Dermis microvascular lymphatic vessel endothelial cell (primary cell): ENCODE results near the gene ATPAF1. TPM values are rescaled to one million over a fixed set of nuclear protein-coding genes. Genes with fewer than 3 reads are reported as not detected.
A peak's percentile ranks its signal among the peaks of the same experiment; 100 is the strongest.

Experiments used
- DNase-seq, 2 donors: peaks; one replicate each; pipeline versions ENCODE4 v3.0.0 to v3.0.0-alpha.2; 2010; ENCODE audit warnings: low read depth in 2 of 2
- total RNA-seq: library from RNA; depleted of rRNA; stranded (reverse); fragments of >200 nt; gene quantifications from 2 replicates; pipeline ENCODE4 v1.2.1, GENCODE V29; 2014

ATPAF1 gene
- total RNA-seq, 1 donor from 2014 or later, result 25.0 TPM

DNA sequence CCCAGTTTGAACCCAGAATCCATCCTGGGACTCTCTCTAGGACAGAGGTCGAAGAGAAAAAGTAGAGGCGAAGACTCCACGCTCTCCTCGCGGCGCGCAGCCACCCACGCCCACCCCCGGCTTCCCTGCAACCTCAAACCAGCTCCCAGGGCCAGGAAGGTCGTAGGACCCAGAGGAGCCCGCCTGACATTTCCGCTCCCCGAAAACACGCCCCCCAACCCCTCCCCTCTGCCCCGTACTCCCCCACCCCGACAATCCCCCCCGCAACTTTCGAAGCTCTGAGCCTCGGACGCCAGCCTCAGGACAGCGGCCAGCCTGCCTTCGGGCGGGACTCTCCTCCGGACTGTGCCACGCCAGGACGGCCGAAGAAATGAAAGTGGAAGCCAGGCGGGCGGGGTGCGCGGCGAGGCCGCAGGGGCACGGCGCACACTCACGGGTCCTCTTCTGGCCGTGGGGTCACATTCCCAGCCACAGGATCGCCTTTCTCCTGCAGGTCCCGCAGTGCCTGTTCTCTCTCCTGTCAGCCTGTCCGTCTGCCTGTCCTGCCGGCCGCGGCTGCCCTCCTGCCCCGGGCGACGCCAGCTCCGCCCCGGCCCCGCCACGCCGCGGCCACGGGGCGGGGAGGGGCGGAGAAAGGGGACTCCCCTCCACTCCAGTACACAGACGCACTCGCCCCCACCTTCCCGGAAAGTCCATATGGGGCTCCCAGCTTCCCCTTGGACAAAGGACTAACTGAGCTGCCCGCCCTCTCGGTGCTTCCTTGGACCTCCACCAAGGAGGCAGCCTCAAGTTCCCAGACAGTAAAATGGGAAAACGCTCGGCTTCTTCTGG is 51.7 kb downstream of the ATPAF1 start, which contains the start of gene MOB3C:
TSS of gene MOB3C (minus strand) at position 535 of the 831 bp plus-strand sequence. CDS start 3,490 bp downstream, outside the sequence.
- peak; percentile 47 to 82 for DNase-seq

DNA sequence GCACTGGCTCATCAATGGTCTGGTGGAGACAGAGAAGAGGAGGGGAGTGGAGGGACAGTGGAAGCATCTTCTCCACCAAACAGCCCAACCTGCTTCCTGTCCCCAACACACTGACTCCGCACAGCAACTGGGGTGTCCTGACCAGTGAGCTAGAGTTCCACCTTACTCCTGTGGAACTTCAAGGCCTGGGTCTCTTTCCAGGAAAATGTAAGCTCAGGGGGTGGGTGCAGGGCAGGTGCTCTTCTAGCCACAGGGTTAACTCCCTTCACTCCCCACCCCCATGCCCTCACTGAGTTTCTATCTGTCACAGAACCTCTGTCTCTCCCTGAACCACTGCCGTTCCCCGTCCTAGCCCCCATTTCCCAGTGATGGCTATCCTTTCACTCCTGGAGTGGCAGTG is 52.4 kb downstream of the ATPAF1 start:
- no peak for DNase-seq

DNA sequence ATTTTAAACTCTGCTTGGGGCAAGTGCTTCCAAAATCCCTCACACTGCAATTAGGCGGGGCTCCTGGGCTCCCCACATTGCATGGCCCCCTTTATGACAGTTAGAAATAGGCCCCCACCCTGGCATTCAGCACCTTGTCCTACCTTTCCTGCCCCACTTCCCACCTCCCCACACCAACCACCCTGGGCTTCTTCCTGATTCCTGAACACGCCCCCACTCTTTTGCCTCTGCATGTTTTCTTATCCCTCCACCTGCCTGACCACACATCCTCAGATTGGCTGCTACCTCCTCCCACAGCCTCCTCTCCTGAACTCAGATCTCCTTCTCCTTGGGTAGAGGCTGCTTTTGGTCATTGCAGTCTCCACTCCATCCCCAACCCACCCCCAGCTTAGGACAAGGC is 53.1 kb downstream of the ATPAF1 start:
- no peak for DNase-seq

DNA sequence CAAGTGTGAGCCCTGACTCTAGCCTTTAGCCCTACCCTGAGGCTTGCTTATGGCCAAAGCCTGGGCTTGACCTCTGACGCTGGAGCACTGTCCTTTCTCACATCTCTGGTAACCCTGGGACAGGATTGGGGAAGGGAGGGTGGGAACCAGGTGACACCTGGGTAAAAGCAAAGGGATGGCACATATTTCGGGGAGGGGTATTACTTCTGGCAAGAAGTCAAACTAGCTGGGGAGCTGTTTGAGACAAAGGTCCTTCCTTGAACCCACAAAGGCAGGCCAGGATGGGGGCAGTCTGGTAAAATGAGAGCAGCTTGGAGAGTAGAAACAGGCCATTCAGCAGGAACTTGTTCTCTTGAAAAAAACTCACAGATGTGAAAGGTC is 53.6 kb downstream of the ATPAF1 start:
- DNase-seq, result no peak

DNA sequence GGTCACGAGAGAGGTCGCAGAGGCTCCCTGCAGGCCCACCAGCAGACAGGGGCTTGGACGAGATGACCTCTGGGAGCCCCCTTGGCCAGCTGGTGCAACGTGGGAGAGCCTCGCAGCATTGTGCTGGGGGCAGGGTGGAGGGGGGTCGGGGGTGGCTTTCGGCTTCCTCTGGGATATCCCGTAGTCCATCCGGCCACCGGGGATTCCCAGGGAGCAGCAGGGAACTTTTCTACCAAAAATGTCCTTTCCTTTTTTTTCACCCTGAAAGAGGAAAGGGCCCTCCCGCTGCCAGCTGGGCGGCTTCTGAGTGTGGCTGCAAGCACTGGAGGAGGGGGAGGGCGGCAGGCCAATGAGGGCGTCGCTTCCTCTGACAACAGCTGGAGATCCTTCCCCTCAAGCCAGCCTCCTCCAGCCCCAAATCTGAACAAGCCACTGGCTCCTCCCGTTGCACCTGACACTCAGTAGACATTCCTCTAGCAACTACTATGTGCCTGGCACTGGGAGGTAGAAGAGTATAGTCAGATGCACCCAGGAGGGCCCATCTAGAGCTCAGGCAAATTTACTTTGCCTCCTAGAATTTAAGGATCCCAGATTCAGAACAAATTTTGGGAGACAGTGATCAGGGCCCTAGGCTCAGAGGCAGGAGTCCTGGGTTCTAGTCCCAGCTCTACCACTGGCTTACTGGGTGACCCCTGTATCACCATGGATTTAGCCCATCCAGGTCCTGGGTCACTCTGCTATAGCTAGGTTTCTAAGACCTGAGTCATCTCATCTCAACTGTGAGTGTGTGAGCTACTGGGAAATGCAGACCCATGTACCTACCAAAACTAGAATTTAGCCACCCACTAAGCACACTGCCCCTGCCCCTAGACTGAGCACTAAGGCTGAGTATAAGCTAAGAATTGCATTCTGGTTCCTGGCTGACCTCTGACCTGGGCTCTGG is 54.2 kb downstream of the ATPAF1 start:
- peak; percentile 25 to 49 for DNase-seq

DNA sequence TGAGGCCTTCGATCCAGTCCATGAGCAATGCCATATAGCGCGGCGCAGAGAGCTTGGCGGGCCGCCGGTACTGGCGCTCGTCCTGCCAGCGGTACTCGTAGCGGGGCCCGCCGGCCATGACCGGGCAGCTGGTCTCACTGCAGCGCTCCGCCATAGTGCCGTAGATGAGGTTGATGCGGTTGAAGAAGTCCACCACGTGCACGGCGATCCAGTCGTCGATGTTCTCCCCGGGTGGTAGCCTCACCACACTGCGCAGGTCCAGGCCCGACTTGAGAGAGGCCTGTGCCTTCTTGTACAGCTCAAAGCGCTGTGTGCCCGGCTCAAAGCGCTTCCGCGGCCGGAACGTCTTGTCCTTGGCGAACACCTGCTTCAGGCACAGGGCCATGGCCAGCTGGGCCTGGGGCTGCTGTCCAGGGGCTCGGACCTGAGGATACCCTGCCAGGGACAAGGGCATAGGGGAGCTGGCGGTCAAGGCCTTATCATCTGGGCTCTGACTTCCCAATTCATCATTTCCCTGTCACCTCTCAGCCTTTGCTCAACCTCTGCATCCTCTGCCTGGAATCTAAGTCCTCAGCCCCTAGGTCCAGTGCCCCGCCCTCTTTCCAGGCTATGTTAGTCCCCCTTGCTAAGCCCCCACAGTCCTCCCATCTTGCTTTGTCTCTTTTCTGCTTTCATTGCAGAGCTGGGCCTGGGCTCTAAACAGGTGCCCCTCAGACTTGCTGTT is 55.1 kb downstream of the ATPAF1 start:
- DNase-seq, result no peak

DNA sequence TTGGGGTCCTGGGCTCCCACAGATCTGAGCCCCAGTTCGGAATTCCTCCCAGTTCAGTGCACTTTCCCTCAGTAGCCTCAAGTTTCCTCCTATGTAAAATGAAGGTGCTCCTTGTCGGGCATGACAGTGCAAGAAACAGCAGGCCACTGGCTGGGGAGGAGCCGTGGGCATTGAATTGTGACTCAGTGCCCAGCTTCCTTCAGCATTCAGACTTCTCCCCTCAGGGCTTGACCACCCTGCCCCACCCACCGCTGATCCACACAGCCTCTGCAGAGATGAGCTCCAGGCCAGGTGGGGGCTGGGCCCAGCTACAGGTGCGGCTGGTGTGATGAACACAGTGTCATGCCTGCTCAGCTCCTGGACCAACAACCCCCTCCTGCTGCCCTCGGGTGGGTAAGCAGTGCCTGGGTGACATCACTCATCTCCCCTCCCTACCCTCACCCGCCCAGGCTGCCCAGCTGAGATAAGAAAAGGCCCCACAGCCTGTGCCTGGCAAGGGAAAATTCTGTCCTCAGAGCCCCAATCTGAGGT is 56.4 kb downstream of the ATPAF1 start:
- DNase-seq, result no peak

DNA sequence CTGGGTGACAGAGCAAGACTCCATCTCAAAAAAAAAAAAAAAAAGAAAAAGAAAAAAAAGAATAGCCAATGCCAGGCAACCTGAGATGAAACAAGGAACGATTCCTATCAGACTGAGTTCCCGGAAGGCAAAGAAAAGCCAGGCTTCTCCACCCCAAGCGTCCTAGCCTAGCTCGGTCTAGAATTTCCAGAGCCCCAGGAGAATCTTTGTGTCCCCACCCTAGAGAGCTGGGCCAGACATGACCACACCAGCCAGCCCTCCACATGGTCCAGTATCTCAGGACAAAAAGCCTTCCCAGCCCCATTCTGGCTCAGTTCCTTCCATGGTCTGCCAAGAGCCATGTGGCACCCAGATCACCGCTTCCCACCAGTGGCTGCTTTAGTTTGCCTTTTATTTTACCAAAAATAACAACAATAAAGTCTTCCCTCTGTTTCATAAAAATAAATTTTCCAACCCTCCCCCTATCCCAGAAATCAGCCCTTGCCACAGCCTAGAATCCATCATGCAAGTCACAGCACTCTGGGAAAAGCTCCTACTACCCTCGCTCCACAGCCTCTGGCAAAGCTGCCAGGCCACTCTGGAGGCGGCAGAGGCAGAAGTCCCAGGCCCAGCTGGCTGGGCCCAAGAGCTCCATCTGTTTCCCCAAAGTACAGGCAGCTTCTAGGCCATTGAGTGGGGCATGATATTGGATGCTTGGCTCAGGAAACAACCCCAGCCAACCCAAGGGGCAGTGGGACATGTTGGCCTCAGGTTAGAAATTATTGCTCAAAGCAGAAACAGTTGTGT is 60.6 kb downstream of the ATPAF1 start:
- no peak for DNase-seq

DNA sequence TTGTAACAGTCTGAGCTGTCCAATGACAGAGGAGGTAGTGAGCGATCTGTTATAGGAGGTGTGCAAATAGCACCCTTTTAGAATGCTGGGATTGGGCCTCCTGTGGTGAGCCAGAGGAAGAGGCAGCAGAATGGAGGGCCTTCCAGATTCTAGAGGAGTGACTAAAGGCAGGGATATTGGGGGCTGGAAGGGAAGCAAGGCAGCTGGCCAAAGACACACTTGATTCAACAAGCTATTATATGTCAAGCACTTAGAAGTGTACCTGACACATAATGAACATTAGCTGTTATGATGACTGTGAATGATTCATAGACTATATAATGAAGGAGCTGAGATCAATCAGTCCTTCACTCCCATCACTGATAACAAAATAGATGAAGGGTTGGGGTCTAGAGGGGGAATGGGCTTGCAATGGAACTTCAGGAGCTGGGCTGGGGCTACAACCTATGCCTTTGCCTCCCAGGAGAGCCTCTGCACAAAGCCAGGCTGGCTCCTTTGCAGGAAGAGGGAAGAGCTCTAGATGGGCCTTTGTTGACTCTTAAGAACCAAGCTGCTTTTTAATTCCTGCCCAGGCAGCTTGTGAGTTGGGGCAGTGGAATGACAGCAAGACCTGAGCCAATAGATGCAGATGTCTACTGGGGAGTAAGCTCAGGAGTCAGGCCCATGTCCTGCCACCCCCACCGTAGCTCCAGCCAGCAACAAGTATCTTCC is 61.8 kb downstream of the ATPAF1 start:
- DNase-seq, result no peak

DNA sequence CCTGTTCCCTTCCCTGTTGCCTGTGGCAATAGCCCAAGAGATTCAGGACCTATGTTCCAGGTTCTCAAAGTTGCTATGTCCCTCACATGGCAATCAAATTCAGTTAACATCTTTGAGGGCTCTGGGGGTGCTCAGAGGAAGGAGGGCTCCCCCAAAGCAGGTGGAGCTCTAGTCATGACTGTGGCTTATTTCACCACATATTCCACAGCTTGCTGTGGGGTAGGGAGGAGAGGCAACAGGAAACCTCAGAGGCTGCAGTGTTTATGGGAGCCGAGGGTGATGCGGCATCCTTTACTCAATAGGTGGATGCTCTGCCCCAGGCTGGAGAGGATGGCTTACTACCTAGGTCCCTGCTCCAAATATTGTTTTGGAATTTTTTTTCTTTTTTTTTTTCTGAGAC is 62.9 kb downstream of the ATPAF1 start:
- DNase-seq, result no peak

DNA sequence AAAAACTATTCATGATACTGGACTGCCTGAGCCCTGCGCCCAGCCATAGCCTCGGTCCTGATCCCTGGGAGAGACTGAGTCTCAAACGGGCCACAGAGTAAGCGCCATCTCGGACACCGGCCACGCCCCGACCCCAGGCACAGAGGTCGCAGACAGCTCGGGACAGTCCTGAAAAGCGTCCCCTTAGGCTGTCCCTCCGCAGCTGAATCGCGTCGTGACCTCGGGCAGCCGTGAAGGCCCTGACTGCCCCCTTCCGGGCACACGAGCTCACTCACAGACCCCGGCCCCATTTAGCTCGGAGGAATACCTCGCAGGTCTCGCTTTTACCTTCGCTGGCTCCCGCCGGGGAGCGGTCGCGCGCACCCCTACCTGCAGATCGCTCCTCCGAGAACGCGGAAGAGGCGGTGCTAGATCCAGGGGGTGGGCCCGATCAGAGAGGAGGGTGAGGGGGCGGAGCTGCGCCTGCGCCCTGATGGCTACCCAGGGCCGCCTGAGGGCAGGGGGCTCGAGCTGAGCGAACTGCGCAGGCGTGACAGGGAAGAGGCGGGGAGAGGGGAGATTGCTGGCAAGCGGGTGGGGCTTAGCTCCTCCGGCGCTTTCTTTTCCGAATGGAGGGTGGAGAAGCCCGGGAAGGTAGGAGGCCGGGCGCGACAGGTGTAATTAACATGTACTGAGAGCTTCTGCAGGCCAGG is 64.2 kb downstream of the ATPAF1 start, which contains the start of gene MKNK1:
TSS of gene MKNK1 (minus strand) at position 411 of the 692 bp plus-strand sequence. CDS start 20,941 bp downstream, outside the sequence.
- DNase-seq, result peak; percentile 86 to 95

DNA sequence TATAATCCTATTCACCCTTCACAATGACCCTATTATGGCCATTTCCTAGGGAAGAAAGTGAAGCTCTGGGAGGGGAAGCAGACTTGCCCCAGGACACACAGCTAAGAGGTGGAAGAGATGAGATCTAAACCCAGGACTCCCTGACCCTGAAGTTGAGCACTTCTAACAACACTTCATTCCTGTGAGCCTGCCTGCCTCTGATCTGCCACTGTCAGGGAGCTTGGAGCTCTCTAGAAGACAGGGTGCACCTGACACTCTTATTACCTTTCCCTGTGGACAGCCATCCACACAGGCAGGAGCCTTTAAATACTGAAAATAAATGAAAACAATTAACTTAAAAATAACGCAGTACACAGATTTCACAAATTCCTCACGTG is 64.7 kb downstream of the ATPAF1 start:
- DNase-seq, result no peak

DNA sequence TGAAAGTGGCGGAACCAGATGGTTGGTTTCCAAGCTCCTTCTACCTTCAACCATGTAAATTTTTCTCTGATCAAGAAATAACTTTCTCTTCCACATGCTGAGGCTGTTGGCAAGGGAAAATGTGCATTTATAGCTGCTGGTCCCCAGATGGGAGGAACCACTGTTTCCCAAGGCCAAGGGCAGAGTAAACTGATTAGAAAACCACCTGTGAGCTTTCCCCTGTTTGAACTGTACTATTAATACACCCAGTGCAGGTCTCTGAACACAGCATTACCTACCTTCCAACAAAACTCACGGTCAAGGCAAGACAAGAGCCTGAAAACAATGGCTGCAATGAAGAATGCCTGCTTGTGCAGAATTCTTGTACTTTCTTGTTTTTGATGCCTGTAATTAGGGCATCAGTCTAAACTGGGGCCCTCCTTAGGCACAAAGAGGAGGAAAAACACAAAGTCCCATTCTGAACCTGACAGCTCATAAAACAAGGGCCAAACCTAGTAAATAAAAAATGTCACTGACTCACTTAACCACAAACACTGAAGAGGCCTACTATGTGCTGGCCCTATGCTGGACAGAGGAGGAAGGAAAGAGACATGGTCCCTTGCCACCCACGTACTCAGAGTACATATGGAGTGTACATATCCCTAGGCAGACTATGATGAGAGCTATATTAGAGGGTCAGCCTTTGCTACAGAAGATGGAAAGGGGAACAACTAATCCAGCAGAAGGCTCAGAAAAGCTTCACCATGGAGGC is 66.7 kb downstream of the ATPAF1 start:
- DNase-seq, result no peak

DNA sequence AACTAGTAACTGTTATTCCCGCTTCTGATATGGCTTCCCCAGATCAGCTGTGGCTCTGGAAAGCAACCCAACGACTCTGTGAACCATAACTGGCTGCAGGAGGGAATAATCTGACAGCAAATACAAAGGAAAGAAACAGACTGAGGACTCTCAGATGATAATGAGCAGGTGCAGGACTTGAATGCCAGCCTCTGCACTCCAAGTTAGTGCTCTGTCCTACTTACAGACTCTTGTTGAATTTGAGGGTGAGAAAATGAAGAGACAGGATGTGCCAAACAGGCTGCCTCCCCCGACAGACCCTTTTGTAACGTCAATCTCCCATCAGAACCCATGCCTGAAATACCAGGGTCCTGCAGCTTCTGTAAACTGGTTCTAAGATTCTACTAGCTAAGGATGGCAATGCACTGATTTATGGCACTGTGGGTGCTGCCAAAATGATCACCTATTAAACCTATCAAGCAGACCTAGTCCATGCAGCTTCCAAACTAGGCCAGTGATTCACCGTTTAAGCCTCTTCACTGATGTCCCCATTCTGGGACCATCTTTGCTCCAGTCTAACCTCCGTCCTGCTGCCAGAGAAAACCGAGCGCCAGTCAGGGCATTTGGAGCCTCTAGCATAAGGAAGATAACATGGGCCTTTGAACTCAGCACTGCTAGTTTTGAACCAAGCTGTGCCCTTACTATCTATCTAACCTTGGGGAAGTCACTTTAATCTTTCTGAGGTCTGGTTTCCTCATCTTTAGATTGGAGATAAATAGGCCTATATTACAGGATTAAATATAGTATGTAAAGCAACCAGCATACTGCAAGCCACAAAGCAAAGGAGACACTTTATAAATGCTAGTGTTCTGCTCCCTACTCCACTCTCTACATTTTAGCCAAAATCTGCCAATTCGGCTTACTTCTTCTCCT is 68.8 kb downstream of the ATPAF1 start:
- DNase-seq, result no peak

DNA sequence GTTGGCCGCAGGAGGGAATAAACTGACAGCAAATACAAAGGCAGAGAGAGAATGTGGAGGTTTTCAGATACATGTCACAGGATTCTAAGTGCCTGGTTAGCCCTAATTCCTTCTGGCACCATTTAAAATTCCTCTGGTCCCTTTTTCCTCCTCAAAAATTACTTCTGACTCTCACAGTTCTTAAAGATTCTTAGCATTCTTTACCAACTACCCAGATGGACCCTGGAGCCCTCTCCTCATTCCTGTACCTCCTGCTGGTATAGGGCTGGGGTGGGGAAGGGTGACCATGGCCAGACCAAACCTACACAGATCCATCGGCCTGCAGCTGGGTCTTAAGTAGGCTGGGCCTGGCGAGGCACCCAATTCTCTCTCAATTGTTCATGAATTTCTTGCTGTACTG is 71.3 kb downstream of the ATPAF1 start:
- no peak for DNase-seq

DNA sequence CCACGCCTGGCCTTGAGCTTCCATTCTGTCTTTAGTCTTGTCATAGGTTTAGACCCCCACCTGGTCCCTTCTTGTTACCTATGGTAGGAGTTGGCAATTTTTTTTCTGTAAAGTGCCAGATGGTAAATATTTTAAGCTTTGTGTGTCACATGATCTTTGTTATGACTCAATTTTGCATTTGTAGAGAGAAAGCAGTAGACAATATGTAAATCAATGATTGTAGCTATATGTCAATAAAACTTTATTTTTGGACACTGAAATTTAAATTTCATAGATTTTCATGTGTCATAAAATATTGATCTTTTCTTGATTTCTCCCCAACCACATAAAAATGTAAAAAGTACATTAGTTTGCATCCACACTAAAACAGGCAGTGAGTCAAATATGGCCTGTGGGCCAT is 72.1 kb downstream of the ATPAF1 start:
- DNase-seq, result no peak

DNA sequence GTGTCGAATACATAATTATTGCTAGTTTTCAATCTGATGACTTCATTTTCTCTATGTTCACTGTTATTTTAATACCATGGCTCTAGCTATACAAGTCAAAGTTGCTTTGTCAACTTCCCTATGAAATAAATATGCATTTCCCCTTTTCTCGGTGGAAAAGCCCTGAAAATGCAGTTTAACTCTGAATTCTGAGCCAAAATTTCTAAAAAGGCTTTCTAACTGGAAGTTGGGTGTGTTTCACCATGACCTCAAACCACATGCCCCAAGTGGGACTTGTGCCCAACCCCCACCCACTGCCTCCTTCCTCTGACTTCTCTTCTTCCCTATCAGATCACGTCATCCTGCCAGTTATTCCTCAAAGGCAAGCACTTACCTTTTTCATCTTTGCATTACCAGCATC is 73.0 kb downstream of the ATPAF1 start:
- no peak for DNase-seq

DNA sequence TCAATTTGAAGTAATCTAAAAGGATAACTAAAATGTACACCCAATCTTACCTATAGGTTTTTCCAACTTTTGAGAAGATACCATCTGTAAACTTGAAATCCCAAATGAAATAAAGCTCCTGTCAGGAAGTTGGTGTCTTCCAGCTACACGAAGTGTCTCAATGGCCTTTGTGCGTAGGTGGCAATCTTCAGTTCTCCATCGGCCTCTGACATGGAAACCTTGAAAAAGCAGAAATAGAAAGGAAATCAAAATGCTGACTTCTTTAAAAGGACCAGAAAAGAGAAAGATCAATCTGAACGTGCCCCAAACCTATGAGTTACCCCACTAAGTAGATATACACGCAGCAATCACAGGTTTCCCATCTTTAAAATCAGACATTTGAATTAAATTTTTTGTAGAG is 74.1 kb downstream of the ATPAF1 start:
- no peak for DNase-seq
